Skeletal muscle cell (primary cell): ENCODE measurements around the gene PTCD1.

ENCODE experiments used
- DNase-seq: peaks from one replicate; pipeline ENCODE4 v3.0.0-alpha.2; 2010; ENCODE audit warnings: low read depth
- H3K4me3 ChIP-seq: 2 replicates; pipeline ENCODE4 v1.5.1; 2011; ENCODE audit warnings: low read depth, mild to moderate bottlenecking, control low read depth, low read length, moderate library complexity

The PTCD1 gene, protein sequence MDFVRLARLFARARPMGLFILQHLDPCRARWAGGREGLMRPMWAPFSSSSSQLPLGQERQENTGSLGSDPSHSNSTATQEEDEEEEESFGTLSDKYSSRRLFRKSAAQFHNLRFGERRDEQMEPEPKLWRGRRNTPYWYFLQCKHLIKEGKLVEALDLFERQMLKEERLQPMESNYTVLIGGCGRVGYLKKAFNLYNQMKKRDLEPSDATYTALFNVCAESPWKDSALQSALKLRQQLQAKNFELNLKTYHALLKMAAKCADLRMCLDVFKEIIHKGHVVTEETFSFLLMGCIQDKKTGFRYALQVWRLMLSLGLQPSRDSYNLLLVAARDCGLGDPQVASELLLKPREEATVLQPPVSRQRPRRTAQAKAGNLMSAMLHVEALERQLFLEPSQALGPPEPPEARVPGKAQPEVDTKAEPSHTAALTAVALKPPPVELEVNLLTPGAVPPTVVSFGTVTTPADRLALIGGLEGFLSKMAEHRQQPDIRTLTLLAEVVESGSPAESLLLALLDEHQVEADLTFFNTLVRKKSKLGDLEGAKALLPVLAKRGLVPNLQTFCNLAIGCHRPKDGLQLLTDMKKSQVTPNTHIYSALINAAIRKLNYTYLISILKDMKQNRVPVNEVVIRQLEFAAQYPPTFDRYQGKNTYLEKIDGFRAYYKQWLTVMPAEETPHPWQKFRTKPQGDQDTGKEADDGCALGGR

GRCh38 chr7:99438573-99439480 is at the start of gene PTCD1, which contains the start of gene CPSF4:
Gene PTCD1, minus strand, starts transcription at chr7:99438798. Its CDS starts 3,556 bp downstream, at chr7:99435242.
Gene CPSF4, plus strand, starts transcription at chr7:99438943. Its CDS starts 140 bp downstream, at chr7:99439083.
- H3K4me3 ChIP-seq: peak within 1 kb of the TSS; percentile 92
- DNase-seq: peak; percentile 83

- no peak overlapping the region for H3K4me3 ChIP-seq
- DNase-seq: no peak
These were observed 46.5 kb upstream of the PTCD1 start for GRCh38 chr7:99485094-99485493.

- DNase-seq: no peak
- H3K4me3 ChIP-seq: no peak overlapping the region
These were observed 40.2 kb upstream of the PTCD1 start for GRCh38 chr7:99478464-99479440.

- no peak overlapping the region for H3K4me3 ChIP-seq
- no peak for DNase-seq
These were observed 37.5 kb upstream of the PTCD1 start for GRCh38 chr7:99476107-99476506.

DNA sequence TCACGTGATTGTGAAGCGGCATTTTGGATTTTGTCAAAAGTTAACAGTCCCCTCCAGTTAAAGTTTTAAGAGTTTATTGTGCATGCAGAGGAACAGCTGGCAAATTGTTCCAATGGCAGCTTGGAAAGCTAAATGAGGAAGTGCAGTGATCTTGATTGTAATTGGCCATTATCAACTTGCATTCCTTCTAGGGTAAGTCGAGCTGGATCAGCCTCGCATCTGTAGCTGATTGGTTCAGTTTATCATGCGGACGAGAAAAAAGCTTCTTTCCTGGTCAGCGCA is 34.7 kb upstream of the PTCD1 start:
- peak; percentile 35 for DNase-seq
- H3K4me3 ChIP-seq: peak overlapping the region; percentile 97

DNA sequence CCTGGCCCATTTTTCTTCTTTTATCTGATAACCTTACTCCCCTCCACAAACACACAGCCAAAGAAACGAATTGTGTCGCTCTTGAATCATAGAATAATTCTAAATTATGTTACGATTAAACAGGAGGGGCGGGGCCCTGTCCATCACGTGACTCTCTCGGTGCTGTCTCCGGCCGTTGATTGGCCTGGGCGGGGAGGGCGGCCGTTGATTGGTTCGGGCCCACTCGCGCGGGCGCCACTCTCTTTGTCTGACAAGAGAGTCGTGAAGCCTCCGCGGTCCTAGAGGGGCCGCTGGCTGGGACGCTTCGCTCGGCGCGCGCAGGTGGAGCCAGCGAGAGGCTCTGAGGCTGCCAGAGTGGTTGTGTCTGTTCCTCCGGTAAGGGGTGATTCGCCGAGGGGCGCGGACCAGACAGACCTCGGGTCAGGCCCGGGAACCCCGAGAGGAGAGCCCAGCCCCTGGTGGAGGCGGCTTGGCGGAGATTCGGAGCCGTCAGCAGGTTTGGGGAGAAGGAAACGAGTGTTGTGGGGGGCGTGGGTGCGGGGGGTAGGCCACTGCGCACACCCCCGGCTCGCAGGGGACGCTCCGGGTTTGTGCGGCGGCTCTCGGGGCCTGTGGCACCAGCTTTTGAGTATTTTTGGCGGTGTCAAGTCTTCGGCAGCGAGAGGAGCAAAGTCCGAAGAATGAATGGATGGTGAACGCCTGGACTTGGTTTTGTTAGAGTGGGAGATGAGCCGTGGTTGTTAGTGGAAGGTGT is 34.1 kb upstream of the PTCD1 start, which contains the start of gene ZNF789:
Gene ZNF789, plus strand, starts transcription at position 330 of the 754 bp plus-strand sequence. CDS start 3,567 bp downstream, outside the sequence.
- peak; percentile 88 for DNase-seq
- H3K4me3 ChIP-seq: peak within 1 kb of the TSS; percentile 97

DNA sequence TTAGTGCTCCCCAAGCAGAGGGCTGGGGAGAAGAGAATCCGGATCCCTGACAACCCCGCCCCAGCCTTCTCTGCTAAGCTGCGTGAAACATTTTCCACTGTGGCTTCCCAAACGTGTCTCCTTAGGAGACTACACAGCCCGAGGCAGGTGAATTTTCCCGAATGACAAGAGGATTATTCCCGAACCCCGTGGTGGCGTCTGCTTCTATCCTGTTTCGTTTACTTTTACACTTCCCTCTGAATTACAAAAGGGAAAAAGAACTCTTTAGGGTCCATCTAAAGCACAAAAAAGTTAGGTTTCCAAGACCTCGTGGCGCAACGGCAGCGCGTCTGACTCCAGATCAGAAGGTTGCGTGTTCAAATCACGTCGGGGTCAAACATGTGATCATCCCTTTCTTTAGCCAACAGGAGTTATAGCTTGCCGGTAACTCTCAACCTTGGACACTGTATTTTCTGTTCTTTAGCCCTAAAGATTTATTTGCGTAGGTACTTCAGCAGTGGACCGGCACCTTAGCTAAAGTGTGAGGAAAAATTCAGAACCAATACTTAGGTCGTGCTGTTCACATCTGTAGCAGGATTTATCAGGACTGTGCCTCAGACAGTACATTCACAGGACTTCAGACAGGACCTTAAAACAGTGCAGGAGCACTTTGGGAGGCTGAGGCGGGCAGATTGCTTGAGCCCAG is 30.9 kb upstream of the PTCD1 start:
- no peak overlapping the region for H3K4me3 ChIP-seq
- DNase-seq: no peak

DNA sequence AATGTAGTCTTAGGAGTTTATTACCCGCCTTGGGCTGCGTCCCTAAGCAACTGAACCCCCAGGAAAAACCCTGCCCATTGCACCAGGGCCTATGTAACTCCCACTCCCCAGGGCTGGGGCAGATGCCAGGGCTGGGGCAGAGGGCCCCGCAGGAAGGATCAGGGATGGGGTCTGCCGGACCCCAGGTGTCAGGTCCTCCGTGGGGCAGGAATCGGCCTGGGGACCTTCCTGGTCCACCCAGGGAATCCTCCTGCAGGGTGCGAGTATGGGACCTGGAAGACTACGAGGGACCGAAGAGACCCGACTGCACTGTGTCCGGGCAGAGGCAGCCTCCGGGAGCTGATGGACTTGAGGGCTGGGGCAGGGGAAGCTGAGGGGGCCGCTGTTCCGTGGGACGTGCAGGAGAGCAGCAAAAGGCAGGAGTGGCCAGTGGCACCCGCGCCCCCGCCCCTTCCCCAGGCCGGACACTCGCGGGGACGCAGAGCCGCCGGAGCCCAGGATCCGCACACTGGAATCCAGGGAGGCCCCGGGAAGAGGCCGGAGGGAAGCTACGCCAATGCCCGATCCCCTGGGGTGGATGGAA is 29.8 kb upstream of the PTCD1 start:
- no peak overlapping the region for H3K4me3 ChIP-seq
- no peak for DNase-seq

GRCh38 chr7:99465421-99465768 is 26.8 kb upstream of the PTCD1 start:
- DNase-seq: no peak
- peak overlapping the region; percentile 87 for H3K4me3 ChIP-seq

DNA sequence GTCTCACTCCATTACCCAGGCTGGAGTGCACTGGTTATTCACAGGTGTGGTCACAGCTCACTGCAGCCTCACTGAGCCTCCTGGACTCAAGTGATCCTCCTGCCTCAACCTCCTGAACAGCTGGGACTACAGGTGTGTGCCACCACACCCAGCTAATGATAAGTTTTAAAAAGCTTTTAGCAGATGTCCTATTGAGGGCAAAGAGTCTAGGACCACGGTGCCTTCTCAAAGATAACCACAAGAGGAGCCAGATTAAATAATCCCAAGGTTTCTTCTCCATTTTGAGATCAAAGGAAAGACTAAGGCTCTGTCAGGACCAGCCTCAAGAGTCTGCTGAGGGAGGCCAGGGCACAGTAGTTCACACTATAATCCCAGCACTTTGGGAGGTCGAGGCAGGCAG is 22.6 kb upstream of the PTCD1 start:
- no peak overlapping the region for H3K4me3 ChIP-seq
- DNase-seq: no peak

- no peak for DNase-seq
These were observed 22.1 kb upstream of the PTCD1 start for GRCh38 chr7:99460651-99461050.

GRCh38 chr7:99459087-99459486 is 20.5 kb upstream of the PTCD1 start:
- no peak for DNase-seq
- no peak overlapping the region for H3K4me3 ChIP-seq

More at GRCh38 chr7:99460651-99461050, 22.1 kb upstream of the PTCD1 start:
- no peak overlapping the region for H3K4me3 ChIP-seq

DNA sequence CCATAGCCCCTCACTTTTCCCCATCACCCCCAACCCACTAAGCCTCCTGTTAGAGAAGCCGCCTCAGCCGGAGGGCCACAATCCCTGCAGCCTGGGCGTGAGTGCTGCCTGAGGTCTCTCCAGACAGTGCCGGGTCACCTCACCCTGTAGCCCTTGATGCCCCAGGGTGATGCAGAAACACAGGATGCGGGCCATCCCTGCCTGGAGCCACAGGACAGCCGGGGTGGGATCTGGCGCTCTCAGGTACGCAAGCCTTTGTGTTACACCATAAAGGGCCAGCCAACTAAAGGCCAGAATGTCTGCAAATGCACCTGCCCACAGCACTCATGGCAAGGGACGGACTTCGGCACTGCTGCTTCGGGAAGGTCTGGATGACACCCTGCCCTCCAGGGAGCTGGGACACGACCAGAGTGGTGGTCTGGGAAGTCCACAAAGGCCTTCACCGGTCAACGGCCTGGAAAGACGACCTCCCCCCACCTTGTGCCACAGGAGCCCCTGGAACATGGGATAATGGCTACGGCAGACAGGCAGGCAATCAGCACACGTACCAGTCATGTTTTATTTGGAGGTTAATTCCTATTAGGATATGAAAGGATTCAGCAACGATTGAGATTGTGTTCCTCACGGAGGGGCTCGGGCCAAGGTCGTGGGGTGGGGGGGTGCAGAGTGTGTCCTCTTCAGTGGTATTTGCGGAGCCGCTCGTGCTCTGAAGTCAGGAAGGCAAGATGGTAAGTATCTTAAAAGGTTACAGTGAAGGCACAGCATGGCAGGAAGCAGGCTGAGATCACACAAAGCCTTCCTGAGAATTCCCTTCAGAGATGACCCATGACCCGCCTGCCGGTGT is 19.3 kb upstream of the PTCD1 start:
- no peak for DNase-seq

GRCh38 chr7:99457050-99457649 is 18.6 kb upstream of the PTCD1 start:
- no peak for DNase-seq
- no peak overlapping the region for H3K4me3 ChIP-seq

More for the DNA sequence above, 19.3 kb upstream of the PTCD1 start:
- H3K4me3 ChIP-seq: no peak overlapping the region

- no peak for DNase-seq
- no peak overlapping the region for H3K4me3 ChIP-seq
These were observed 17.7 kb upstream of the PTCD1 start for GRCh38 chr7:99456288-99456687.

DNA sequence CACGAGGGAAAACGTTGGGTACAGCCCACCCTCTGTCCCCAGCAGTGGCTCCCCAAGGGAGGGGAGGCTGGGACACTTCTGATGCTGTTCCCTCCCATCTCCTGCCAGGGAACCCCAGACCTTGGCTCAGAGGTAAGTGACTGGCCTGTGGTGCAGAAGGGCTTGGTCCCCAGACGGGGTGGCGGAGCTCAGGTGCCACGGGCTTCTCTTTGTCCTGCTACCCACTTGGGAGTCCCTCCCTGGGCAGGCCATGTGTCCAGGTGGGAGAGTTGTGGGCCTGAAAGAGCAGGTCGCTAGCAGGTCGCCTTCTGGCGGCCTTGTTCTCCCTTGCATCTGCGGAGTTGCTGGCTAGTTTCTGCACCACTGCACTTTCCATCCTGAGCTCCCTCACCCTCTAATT is 17.3 kb upstream of the PTCD1 start:
- H3K4me3 ChIP-seq: no peak overlapping the region
- no peak for DNase-seq
